ENCODE data around the gene DNAJC8. TPM values are rescaled to one million over a fixed set of nuclear protein-coding genes. Genes with fewer than 3 reads are reported as not detected.

DNAJC8 gene
- total RNA-seq, 2 experiments from 2014 or later: 107 to 135 TPM

DNA sequence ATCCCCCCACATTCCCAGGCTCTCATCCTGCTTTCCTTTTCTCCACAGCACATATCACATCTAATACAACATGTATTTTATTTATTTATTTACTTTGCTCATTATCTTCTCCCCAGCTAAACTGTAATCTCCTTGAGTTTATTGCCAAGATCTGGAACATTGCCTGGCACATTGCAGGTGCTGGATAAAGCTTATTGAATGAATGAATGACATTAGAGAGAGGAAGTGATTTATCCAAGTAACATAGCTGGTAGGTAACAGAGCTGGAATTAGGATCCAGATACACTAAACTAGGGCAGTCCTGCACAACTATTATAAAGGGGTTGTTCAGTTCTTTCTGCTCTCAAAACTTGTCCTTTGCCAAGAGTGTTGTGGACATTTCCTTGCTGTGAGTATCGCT lies 47.8 kb downstream of the DNAJC8 start:
- H3K27ac Mint-ChIP-seq: no peak overlapping the region
- no peak for ATAC-seq
- DNase-seq: no peak
- no peak overlapping the region for H3K4me3 Mint-ChIP-seq
- POLR2A ChIA-PET: no interaction called here
- CTCF ChIA-PET: no interaction called here
- peaks cover 5% of the 10 kb centered on the region for H3K27me3 Mint-ChIP-seq
- no peaks in the 10 kb centered on the region for H3K9me3 Mint-ChIP-seq (ENCODE audit: low read depth)
- no peaks in the 10 kb centered on the region for H3K36me3 Mint-ChIP-seq (ENCODE audit: low read depth)
- H3K4me1 Mint-ChIP-seq: peaks cover 7% of the 10 kb centered on the region
- intact Hi-C loops (cut with DNase I, micrococcal nuclease): no loop called here

DNA sequence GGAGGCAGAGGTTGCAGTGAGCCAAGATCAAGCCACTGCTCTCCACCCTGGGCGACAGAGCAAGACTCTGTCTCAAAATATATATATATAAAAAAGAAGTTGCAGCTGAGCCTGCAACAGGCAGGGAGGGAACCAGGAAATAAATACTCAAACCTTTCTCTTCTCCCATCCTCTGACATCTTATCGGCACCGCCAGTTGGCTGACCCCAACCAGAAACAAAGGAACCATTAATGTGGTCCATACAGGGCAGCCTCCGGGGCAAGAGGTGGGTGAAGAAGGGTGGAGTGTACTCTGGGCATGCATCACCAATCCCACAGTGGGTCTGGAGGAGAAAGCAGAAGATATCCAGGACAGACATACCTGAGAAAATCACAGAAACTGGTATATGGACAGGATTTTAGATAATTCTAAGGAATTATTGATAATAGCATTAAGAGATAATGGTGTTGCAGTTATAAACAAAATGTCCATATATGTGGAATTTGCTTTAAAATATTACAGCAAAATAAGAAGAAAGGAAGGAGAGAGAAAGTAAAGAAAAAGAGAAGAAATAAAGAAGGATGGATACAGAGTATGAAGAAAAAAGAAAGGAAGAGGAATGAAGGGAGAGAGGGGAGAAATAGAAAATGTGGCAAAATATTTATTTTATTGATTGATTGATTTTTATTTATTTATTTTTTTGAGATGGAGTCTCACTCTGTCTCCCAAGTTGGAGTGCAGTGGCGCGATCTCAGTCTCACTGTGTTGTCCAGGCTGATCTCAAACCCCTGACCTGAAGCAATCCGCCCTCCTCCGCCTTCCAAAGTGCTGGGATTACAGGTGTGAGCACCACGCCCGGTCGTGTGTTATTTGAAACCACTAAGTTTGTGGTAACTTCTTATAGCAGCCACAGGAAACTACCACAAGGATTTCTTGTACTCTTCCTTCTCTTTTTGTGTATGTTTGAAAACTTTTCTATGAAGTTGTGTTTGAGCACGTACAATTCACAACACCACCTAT lies 52.2 kb downstream of the DNAJC8 start:
- Mint-ChIP-seq H3K4me1 (peaks cover 7% of the 10 kb centered on the region), H3K4me3 (no peak overlapping the region), H3K36me3 (ENCODE audit: low read depth) (no peaks in the 10 kb centered on the region), H3K9me3 (ENCODE audit: low read depth) (no peaks in the 10 kb centered on the region), H3K27me3 (peaks cover 29% of the 10 kb centered on the region), H3K27ac (no peak overlapping the region)
- ATAC-seq (no peak), DNase-seq (no peak)
- intact Hi-C loops (cut with DNase I, micrococcal nuclease): no loop called here
- POLR2A ChIA-PET: no interaction called here
- CTCF ChIA-PET: no interaction called here

- Mint-ChIP-seq H3K4me3 (no peak overlapping the region), H3K27me3 (peaks cover 40% of the 10 kb centered on the region), H3K36me3 (ENCODE audit: low read depth) (no peaks in the 10 kb centered on the region), H3K9me3 (ENCODE audit: low read depth) (no peaks in the 10 kb centered on the region), H3K4me1 (peaks cover 8% of the 10 kb centered on the region), H3K27ac (no peak overlapping the region)
- ChIA-PET POLR2A (no interaction called here), CTCF (no interaction called here)
- ATAC-seq (no peak), DNase-seq (no peak)
- intact Hi-C loops (cut with DNase I, micrococcal nuclease): no loop called here
Measured at GRCh38 chr1:28178690-28179485, 53.9 kb downstream of the DNAJC8 start.

GRCh38 chr1:28176492-28177470 lies 56.0 kb downstream of the DNAJC8 start, which contains the start of gene PTAFR:
TSS of gene PTAFR (minus strand) at chr1:28176690. CDS start at chr1:28151021, 25,669 bp downstream.
- Mint-ChIP-seq H3K27ac (no peak within 1 kb of the TSS), H3K4me1 (peaks cover 28% of the 10 kb centered on the region), H3K27me3 (peaks cover 52% of the 10 kb centered on the region), H3K36me3 (ENCODE audit: low read depth) (no peaks in the 10 kb centered on the region), H3K9me3 (ENCODE audit: low read depth) (no peaks in the 10 kb centered on the region), H3K4me3 (no peak within 1 kb of the TSS)
- ChIA-PET POLR2A (interaction anchor here (0.6 kb wide), 1 partner anchor 21 kb away, joined by 6 read pairs; no protein-coding TSS in a partner anchor), CTCF (interaction anchor here (0.6 to 1.3 kb wide), 2 partner anchors 10 to 16 kb away, joined by 3 read pairs; no protein-coding TSS in a partner anchor)
- intact Hi-C loops (cut with DNase I, micrococcal nuclease): no loop called here
- DNase-seq: no peak
- ATAC-seq: no peak

GRCh38 chr1:28175955-28176485 lies 56.8 kb downstream of the DNAJC8 start:
- intact Hi-C loops (cut with DNase I, micrococcal nuclease): no loop called here
- CTCF ChIA-PET: no interaction called here
- Mint-ChIP-seq H3K27me3 (peaks cover 55% of the 10 kb centered on the region), H3K36me3 (ENCODE audit: low read depth) (no peaks in the 10 kb centered on the region), H3K9me3 (ENCODE audit: low read depth) (no peaks in the 10 kb centered on the region), H3K4me3 (no peak overlapping the region), H3K4me1 (peaks cover 32% of the 10 kb centered on the region), H3K27ac (no peak overlapping the region)
- DNase-seq (no peak), ATAC-seq (no peak)
- POLR2A ChIA-PET: no interaction called here

DNA sequence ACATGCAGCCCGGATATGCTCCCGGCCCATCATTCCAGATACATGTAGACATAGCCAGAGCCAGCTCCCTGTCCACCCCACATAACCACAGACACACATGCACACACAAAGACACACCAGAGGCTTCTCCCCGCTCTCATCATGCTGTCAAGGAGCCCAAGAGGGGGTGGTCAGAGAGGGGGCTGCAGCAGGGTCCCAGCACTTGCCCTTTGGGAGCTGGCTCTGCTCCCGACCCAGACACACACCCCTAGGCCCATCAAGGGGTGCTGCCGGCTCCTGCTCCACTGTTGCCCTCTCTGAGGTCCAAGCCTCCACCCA lies 58.9 kb downstream of the DNAJC8 start:
- ATAC-seq (no peak), DNase-seq (no peak)
- H3K36me3 Mint-ChIP-seq (ENCODE audit: low read depth): no peaks in the 10 kb centered on the region
- no peak overlapping the region for H3K27ac Mint-ChIP-seq
- H3K27me3 Mint-ChIP-seq: peaks cover 50% of the 10 kb centered on the region
- POLR2A ChIA-PET: interaction anchor here (0.6 kb wide), 2 partner anchors 86 to 408 kb away, joined by 3 read pairs; no protein-coding TSS in a partner anchor
- no peaks in the 10 kb centered on the region for H3K9me3 Mint-ChIP-seq (ENCODE audit: low read depth)
- no peak overlapping the region for H3K4me3 Mint-ChIP-seq
- intact Hi-C loops (cut with DNase I, micrococcal nuclease): loop anchor here in 1 of 2 experiments (5.0 kb wide), 1 partner anchor 42 kb away; no protein-coding TSS in a partner anchor
- H3K4me1 Mint-ChIP-seq: peaks cover 41% of the 10 kb centered on the region
- CTCF ChIA-PET: interaction anchor here (0.6 kb wide), 1 partner anchor 371 kb away, joined by 4 read pairs; no protein-coding TSS in a partner anchor

- intact Hi-C loops (cut with DNase I, micrococcal nuclease): loop anchor here in 1 of 2 experiments (5.0 kb wide), 1 partner anchor 41 kb away; no protein-coding TSS in a partner anchor
- no peak overlapping the region for H3K27ac Mint-ChIP-seq
- H3K4me1 Mint-ChIP-seq: peaks cover 47% of the 10 kb centered on the region
- ChIA-PET CTCF (interaction anchor here (0.6 kb wide), 1 partner anchor 372 kb away, joined by 4 read pairs; no protein-coding TSS in a partner anchor), POLR2A (interaction anchor here (0.6 to 1.0 kb wide), 4 partner anchors 27 to 618 kb away, joined by 3 to 6 read pairs (median 3); no protein-coding TSS in a partner anchor)
- ATAC-seq: no peak
- H3K9me3 Mint-ChIP-seq (ENCODE audit: low read depth): no peaks in the 10 kb centered on the region
- H3K4me3 Mint-ChIP-seq: no peak overlapping the region
- H3K36me3 Mint-ChIP-seq (ENCODE audit: low read depth): no peaks in the 10 kb centered on the region
- DNase-seq: no peak
- H3K27me3 Mint-ChIP-seq: peaks cover 44% of the 10 kb centered on the region
Measured at GRCh38 chr1:28173151-28173979, 59.5 kb downstream of the DNAJC8 start.

DNA sequence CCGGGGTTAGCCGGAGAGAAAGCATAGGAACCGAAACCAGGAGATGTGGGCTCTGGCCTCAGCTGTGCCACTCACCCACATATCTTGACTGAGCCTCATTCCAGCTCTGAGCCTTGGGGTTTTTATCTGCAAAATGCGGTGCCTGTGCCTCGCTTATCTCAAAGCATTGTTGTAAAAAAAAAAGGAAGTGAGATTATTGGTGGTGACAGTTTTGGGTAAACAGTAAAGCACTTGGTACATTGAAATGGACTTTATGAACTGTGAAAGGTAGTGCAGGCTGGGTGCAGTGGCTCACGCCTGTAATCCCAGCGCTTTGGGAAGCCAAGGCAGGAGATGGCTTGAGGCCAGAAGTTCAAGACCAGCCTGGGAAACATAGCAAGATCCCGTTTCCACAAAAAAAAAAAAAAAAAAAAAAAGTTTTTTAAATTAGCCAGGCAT lies 60.1 kb downstream of the DNAJC8 start:
- Mint-ChIP-seq H3K27ac (no peak overlapping the region), H3K36me3 (ENCODE audit: low read depth) (no peaks in the 10 kb centered on the region), H3K9me3 (ENCODE audit: low read depth) (no peaks in the 10 kb centered on the region), H3K4me3 (no peak overlapping the region), H3K27me3 (peaks cover 46% of the 10 kb centered on the region), H3K4me1 (peaks cover 50% of the 10 kb centered on the region)
- POLR2A ChIA-PET: interaction anchor here (0.6 to 1.0 kb wide), 2 partner anchors 27 to 617 kb away, joined by 3 to 6 read pairs; no protein-coding TSS in a partner anchor
- DNase-seq (peak; percentile 60), ATAC-seq (peak; percentile 23)
- intact Hi-C loops (cut with DNase I, micrococcal nuclease): loop anchor here in 1 of 2 experiments (5.0 kb wide), 1 partner anchor 40 kb away; no protein-coding TSS in a partner anchor
- CTCF ChIA-PET: no interaction called here

DNA sequence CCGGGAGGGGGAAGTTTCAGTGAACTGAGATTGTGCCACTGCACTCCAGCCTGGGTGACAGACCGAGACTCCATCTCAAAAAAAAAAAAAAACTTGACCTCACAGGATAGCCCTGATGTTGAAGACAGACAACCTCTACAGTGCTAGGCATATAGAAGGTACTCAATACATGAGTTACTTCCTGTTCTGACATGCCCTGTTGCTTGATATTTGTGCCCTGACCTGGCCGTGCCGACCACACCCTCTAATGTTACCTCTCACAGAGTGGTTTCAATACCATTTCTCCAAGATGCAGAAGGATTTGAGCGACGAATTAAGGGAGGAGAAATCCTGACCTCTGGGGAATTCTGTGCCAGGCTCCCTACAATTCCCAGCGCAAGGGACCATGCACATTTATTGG lies 61.6 kb downstream of the DNAJC8 start:
- Mint-ChIP-seq H3K4me3 (no peak overlapping the region), H3K36me3 (ENCODE audit: low read depth) (no peaks in the 10 kb centered on the region), H3K27ac (no peak overlapping the region), H3K4me1 (peaks cover 52% of the 10 kb centered on the region), H3K27me3 (peaks cover 41% of the 10 kb centered on the region), H3K9me3 (ENCODE audit: low read depth) (no peaks in the 10 kb centered on the region)
- intact Hi-C loops (cut with DNase I, micrococcal nuclease): loop anchor here in 1 of 2 experiments (5.0 kb wide), 1 partner anchor 39 kb away; no protein-coding TSS in a partner anchor
- ATAC-seq (no peak), DNase-seq (no peak)
- CTCF ChIA-PET: interaction anchor here (0.6 kb wide), 1 partner anchor 170 kb away, joined by 4 read pairs; no protein-coding TSS in a partner anchor
- POLR2A ChIA-PET: no interaction called here

Measured in activated CD4-positive, alpha-beta T cell treated with anti-CD3 and anti-CD28 coated beads for 36 hours (primary cell).